NCI-H1092 (cell line): ENCODE measurements around the gene GLIPR1L2.

ENCODE experiments used
- DNase-seq: peaks from one replicate; lab custom pipeline; 2025; lab: John Stamatoyannopoulos, UW

The GLIPR1L2 gene

GRCh38 chr12:75478116-75478794, 87.4 kb downstream of the GLIPR1L2 start:
- DNase-seq: no peak

- no peak for DNase-seq
Observed at GRCh38 chr12:75479963-75480461, 89.1 kb downstream of the GLIPR1L2 start.

GRCh38 chr12:75480469-75480949, 89.6 kb downstream of the GLIPR1L2 start, which contains the start of gene GLIPR1:
Gene GLIPR1 (plus strand): TSS chr12:75480755. CDS start chr12:75480881, 126 bp downstream.
- DNase-seq: no peak

- no peak for DNase-seq
Observed at GRCh38 chr12:75481013-75481705, 90.3 kb downstream of the GLIPR1L2 start.

- no peak for DNase-seq
Observed at GRCh38 chr12:75481774-75482173, 90.9 kb downstream of the GLIPR1L2 start.
